GM21825 (cell line): ENCODE results near the gene TSPAN5.

Experiments
- ATAC-seq: cut with Tn5 transposase; IDR thresholded peaks from one replicate; pipeline ENCODE4 v1.9.1; 2021; ENCODE audit warnings: mild to moderate bottlenecking, moderate library complexity; ENCODE audit not compliant: unreplicated experiment

The TSPAN5 gene

DNA sequence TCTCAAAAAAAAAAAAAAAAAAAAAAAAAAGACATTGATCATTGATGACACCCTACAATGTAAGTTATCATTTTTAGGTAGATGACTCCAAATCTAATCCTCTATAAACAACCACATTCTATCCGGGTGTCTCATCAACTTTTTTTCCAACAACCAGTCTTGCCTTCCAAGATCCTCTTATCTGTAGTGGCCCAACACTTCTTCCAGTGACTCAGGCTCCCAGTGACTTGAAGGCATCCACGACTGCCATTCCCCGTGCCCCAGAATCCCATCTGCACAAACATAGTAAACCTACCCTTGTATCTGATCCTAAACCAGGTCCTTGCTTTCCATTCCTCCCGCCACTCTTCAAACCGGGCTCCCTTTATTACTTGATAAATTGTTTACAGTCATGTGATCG, 15.6 kb upstream of the TSPAN5 start:
- no peak for ATAC-seq

DNA sequence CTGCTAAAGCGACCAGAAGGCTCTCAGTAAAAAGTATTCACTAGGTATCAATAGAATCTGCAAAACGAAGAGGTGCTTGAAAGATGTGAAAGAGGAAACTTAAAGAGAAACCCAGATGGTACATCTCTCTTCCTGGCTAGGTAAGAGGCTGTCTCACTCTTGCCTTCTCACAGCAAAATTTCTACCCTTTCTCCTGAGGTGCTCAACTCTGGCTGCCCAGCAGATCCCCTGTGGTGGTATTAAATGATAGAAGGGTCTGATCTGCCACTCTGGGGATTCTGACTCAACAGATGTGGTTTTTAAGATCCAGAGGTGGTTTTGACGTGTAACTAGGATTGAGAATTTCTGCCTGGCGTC, 14.9 kb upstream of the TSPAN5 start:
- no peak for ATAC-seq

DNA sequence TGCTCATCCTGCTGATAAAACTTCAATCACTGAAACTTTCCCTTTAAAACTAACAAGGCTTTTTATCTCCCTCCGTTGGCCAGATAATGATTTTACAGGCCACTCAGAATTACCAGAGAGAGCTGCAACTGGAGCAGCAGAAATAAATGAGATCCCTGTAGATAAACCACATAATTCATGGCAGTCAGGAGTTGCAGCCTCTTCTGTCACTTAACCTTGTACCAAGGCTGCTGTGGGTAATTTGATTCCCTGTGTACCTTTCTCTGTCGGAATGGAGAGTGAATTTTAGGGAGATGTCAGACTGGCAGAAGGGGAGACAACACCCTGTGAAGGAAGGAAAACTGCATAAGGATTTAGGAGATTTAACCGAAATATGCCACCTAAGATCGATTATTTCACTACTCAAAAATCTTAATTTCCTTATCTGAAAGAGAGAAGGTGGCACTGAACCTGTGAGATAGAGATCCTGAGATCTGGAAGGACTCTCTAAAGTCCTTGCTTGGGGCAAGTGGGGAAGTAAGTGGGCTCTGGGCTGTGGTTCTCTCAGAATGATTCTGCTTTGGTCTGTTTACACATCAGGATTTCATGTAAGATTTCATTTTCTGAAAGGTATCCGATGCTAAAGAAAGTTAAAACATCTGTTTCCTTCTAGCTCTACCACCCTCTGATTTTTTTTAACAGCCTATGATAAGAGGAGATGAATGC, 14.3 kb upstream of the TSPAN5 start:
- ATAC-seq: no peak

DNA sequence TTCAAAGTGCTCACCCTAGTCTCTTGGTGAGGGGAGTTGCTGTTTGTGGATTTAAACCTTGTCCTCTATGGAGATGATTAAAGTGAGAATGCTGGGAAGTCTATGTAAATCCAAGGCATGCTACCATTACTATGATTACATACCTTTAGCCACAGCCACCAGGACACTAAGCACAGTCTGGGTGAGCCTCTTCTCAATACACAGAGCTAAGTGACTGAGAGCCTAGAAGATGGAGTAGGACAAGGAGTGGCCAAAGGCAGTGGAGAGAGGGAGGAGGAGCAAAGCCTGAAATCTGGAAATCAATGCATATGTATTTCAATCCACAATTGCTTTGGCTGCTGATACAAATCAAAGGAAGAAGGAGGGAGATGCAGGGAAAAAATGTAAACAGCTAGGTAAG, 12.7 kb upstream of the TSPAN5 start:
- no peak for ATAC-seq

DNA sequence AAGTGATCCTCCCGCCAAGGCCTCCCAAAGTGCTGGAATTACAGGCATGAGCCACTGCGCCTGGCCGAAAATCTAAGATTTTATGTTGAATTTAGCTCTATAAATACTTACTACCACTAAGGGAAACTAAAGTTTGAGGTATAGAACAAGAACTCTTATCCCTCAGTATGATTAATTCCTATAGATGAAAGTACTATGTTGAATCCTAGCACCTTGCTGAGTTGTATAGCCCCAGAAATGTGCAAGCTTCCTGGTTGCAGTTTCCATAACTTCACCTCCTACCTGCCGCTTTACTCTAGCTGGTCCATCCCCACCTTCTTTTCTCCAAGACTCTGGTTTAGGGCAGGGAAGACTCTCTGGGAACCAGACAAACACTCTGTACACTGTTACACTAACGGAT, 11.8 kb upstream of the TSPAN5 start:
- ATAC-seq: no peak

DNA sequence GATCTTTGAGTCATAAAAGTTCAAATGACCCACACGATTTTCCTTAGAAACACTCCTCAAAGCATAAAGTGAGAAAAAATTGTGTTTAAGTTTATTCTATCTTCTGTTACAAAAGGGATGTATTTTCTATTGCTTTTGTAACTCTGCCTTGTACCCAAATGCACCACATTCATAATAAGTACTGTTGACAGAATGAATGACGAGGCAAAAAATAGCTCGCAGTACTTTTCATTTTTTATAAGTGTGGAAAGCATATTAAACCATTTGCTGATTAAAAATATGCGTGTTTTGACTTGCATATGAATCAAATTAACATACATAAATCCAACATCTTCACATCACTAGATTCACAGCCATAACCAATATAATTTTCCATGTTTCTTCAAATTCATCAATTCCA, 11.2 kb upstream of the TSPAN5 start:
- ATAC-seq: no peak

DNA sequence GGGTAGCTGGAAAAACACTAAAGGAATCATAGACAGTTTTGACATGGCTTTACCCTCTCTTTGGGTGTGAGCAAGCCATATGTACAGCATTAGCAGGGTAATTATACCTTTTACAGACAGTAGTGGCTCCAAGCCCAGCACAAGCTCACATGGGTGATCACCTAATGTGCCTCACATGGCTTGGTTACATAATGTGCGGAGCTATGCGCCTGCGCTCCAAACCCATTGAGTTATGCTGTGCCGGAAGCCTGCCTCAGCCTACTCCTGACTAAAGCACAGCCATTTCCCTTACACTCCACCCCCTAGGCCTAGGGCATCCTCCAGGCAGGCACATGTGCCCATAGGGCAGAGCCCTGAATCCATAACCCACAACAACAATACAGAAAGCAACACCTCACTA, 6.5 kb upstream of the TSPAN5 start:
- no peak for ATAC-seq

DNA sequence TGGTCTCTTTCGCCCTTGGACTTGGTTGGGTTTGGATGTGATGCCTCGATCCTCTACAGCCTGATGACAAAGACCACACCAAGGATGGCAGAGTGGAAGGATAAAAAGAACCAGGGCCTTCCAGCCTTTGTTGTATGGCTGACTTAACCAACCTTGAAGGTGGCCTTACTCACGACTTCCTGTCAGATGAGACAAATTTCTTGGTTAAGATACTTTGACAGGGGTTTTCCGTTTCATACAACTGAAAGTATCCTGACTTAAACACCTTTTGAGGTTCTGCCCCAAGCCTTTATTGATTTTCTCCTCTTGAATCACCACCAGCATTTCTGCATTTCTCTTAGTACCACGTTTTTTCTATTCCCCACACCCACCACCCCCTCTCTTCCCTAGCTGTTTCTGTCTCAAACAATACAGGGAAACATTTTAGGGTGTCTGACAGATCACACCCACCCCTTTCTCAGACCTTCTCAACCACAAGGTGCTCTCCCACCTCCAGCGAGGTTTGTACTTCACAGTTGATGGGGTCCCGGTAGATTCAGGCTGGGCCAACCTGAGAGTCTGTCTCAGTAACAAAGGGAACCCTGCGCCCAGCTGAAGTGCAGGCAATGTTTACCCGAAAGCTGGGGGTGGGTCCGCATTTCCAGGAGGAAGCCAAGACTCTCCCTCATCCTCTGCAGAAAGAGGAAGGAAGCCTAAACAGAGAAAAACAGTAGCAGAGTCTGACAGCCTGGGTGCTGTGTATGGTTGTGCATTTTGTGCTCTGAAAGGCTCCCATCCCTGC, 5.0 kb upstream of the TSPAN5 start:
- peak; percentile 75 for ATAC-seq

DNA sequence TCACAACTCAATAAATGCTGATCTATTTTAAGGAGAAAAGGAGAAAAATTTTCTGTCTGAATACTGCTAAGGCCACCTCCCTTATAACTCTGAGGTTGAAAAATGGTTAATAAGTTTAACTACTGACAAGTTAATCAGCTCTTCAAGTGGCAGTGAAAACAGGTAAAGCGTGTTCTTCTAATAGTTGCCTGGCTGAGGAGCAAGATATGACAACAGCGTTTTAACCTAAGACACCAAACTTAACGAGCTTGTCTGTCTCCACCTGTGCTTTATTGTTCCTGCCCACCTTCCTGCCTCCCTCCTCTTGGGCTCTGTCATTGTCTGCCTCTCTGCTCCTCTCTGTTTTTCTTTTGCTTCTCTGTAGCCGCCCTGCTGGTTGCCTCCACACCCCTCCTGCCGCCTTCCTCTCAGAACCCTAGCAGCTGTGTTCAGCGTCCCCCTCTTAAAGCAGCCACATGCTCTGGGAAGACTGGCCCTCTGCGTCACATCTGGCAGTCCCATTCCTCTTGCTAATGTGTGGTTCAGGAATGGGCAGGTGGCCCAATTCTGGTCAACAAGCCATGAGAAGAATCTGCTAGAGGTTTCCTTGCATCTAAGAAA, 4.3 kb upstream of the TSPAN5 start:
- ATAC-seq: peak; percentile 13

DNA sequence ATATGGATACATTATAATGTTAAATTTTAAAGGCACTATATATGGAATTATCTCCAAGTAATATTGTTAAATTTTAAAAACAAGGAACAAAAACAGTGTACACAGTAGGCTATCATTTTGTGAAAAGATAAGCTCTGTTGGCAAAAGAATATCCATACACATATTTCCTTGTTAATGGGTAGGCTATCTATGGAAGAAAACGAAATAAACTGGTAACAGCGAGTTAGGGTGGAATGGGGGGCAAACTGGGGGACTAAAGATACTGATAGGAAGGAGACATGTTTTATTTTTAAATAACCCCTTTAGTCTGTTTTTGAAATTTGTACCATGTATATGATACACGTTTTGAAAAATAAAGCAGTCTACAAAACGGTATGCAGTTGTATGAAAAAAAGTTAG, 3.6 kb upstream of the TSPAN5 start:
- no peak for ATAC-seq

DNA sequence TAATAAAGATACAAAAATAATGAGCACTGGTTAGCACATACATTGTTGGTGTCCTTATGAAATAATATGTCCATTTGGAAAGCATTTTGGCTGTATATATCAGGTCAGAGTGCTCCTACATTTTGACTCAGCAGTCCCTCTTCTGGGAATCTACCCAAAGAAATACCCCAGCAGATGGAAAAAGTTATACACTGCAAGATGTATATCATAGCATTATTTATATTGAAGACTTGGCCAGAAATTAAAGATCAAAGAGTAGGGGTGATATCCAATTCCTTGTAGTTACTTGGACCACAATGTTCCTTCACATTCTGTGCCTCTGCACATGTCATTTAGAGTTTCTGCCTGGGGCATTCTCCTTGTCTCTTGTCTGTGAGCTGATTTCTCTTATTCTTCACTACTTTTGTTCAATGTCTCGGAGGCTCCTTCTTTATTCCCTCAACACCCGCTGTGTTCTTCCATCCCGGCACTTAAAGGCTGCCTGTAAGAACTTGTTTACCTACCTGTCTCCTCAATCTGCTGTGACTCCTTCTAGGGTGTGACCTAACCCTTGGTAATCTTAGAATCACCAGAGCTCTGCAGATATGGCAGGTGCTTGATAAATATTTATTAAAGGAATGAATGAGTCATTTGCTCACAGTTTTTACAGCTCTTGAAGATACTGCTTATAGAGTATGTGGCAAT, 3.1 kb upstream of the TSPAN5 start:
- no peak for ATAC-seq

DNA sequence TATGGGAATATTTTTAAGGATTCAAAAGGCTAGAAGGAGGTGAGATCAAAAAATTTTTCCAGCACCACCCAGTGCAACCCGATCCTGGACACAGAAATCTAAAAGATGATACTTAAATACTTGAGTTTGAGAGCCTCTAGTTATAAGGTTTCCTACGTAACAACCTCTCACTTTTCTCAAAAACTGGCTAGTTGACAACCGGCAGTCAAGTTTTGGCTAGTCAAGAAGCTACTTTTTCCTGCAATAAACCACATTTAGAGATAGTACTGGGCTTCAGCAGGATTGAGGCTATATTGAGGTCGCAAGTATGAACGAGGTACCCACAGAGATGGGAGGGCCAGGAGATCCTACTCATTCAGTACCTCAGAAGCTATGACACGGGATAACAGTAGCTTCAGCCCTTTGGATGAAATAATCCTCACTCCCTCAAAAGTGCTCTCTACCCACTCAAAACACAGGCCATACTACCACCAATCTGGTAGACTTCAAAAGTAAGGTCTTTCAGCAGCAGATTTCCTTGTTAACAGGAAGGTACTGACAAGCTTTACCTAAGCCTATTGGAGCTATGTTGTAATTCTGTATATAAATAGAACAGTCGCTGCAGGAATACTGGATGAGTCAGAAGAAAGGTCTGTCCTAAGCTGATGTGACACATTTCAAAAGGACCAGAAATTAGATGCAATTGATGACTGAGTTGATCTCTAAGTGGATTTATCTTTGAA, 1.5 kb upstream of the TSPAN5 start:
- ATAC-seq: no peak

DNA sequence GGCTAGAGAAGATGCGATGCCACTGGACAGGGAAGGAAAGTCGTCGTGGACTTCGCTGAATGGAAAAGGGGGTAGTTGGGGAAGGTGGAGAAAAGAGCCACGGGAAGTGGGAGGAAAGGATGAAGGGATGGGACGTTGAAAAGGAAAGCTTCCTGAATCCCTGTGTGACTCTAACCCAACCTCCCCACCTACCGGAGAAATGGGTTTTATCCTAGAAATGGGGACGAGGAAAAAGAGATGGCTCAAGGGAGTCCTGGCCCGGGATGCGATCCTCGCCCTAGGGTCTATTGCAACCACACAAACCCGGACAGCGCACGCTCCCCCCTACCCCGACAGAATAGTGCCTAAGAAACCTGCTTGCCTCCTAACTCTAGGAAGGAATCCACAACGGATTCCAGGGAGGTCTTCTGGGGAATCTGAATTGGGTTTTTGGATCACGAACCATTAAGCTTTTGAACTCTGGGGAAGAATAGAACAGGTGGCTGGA, 738 bp upstream of the TSPAN5 start:
- no peak for ATAC-seq

DNA sequence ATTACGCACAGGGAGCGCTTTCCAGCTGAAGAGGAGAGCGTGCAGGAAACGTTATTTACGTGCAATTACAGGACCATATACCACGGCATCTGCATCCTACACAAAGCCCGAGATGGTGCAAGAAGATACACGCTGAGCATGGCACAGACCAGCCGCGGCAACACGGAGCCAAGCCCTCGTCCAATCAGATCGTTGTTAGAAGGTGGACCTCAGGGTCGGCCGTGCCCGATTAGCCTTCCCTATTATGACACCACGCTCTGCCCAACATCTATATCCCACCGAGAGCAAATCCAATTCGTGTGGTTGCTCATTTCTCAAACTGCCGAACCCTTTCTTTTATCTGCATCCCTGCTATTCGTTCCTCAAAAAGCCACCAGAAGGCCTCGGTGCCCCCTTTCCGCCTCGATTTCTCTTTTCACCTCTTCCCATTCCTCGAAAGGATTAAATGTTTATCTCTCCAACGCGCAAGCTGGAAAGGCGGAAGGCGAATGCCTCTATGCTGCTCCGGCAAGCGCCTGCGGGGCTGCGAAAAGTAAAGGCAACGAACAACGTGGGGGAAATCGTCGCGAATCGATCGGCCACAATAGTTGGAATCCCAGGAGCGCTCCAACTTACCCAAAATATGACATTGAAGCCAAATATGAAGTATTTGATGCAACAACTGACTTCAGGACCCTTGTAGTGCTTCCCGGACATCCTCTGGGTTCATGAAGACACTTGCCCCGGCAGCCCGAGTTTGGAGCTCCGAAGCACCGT, 702 bp downstream of the TSPAN5 start:
- ATAC-seq: peak; percentile 6

DNA sequence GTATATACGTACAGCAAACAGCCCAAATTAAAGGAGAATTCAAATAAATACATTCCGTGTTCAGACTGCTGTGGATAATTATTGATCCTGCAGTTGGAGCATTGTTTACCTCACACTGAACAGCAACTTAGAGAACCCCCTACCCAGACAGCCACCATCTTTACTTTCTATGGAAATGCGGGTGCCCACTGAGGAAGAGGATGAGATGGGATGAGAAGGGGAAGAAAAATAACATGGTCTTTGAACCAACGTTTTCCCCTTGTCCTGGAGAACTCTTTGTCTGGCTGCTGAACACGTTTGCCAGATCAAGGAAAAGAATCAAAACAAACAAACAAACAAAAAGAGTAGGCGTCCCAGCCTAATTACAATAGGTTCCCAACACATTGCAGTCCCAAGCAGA, 1.5 kb downstream of the TSPAN5 start:
- ATAC-seq: no peak

DNA sequence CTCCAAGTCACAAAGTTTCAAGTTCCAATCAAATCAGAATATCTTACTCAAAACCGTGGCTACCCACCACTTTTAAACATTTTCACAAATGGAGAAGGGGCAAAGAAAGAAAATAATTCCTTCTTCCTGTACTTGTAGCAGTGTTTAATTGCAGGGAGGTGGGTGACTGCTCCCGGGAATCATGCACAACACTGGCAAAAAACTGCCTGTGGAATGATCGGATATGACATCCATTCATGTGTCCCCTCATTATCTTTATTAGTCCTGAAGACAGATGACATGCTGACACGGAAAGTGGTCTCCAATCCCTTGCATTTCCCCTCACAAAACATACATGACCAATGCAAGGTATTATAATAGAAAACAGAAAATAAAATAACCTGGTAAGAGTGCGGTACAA, 2.0 kb downstream of the TSPAN5 start:
- no peak for ATAC-seq

DNA sequence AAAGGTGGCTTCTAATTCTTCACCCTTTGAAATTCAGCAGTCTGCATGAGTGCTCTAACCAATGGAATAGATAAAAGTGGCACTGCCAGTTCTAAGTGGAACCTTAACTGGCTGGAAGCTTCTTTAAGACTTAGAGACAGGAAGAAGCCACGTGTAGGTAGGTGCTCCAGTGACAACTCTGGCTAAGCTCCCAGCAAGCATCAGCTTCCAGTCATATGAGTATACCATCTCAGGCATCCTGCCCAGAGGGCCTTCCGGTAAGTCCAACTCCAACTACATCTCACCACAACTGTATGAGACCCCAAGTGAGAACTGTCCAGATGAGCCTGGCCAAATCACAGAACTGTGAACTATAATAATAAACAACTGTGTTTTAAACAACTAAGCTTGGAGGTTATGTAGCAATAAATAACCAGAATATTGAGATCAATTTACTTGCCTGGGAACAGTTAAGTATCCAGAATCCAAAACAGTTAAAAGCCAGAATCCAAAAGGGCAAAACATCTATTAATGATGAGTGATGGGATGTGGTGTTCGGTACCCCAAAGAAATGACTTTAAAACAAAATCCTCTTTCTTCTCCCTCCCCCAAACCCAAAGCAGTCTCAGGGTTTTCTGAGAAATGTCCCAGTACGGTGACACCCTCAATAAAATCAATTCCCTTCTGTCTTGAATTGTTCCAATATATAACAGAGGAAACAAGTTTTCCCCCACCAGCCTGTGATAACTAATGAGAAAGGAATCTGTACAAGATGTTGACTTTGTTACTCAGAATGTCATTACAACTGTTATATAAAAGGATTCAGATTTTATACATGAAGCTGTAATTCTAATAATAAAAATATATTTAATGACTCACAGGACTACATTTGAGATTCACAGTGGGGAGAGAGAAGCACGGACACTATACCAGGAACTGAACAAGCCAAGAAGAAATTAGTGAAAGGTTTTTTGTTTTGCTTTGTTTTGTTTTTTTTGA, 4.2 kb downstream of the TSPAN5 start:
- no peak for ATAC-seq

DNA sequence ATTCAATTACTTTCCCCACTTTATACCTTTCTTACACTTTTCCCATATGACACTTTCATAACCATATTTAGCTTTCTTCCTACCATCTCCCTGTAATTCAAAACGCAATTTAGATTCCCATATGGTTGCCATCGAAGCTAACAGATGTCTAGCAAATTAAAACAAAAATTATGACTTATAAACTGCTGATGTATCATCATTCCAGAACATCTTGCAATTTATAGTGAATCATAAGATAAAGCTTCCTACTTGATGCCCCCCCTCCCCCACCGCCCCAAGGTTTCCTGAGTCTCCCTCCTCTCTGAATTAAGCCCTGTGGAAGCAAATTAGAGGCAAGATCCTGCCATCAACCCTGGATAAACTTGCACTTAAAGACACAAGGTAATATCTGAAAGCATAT, 5.4 kb downstream of the TSPAN5 start:
- no peak for ATAC-seq

DNA sequence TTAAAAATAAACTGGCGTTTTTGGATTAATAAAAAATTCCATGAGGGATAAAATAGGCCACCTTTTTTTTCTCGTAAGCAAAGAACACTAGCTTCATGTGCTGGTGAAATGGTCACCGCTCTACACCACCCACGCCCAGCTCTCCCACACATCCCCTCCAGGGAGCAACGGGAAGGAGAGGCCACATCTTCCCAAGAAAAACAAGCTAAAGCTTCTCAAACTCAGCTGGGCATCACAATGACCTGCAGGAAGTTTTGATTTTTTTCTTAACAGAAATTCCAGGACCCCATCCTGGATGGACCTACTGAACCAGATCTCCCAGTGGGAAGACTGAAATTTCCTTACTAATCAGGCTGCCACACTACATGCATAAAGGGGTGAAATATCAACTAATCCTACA, 9.8 kb downstream of the TSPAN5 start:
- no peak for ATAC-seq
